Adipocyte (in vitro differentiated cells): Measurements from ENCODE around the gene CRB1.

ENCODE experiments used
- DNase-seq: peaks from one replicate; pipeline ENCODE4 v3.0.0-alpha.2; 2015; ENCODE audit warnings: low read depth
- H3K27me3 ChIP-seq: replicated peaks from 2 replicates; pipeline ENCODE4 v1.7.0; 2013; ENCODE audit warnings: mild to moderate bottlenecking, low read length, moderate library complexity; ENCODE audit not compliant: control insufficient read depth, insufficient read depth
- H3K36me3 ChIP-seq: 2 replicates; pipeline ENCODE4 v1.7.0; 2013; ENCODE audit warnings: low read length, mild to moderate bottlenecking, moderate library complexity; ENCODE audit not compliant: control insufficient read depth, insufficient read depth, severe bottlenecking
- H3K4me1 ChIP-seq: 2 replicates; pipeline ENCODE4 v1.7.0; 2013; ENCODE audit warnings: mild to moderate bottlenecking, low read length, moderate library complexity; ENCODE audit not compliant: control insufficient read depth, insufficient read depth
- H3K4me3 ChIP-seq: 2 replicates; pipeline ENCODE4 v1.7.0; 2013; ENCODE audit warnings: mild to moderate bottlenecking, low read length, moderate library complexity
- H3K9ac ChIP-seq: 2 replicates; pipeline ENCODE4 v1.7.0; 2013; ENCODE audit warnings: mild to moderate bottlenecking, low read length, moderate library complexity
- H3K9me3 ChIP-seq: 2 replicates; pipeline ENCODE4 v1.7.0; 2013; ENCODE audit warnings: mild to moderate bottlenecking, low read length, moderate library complexity; ENCODE audit not compliant: control insufficient read depth

CRB1 gene

GRCh38 chr1:197441999-197442414 lies 174.0 kb downstream of the CRB1 start:
- H3K27me3 ChIP-seq, result no peaks in the 10 kb centered on the region

GRCh38 chr1:197444755-197445154 lies 176.7 kb downstream of the CRB1 start:
- no peak overlapping the region for H3K9ac ChIP-seq
- no peaks in the 10 kb centered on the region for H3K36me3 ChIP-seq
- H3K4me1 ChIP-seq, result peaks cover 26% of the 10 kb centered on the region
- no peaks in the 10 kb centered on the region for H3K9me3 ChIP-seq
- no peak overlapping the region for H3K4me3 ChIP-seq
- H3K27me3 ChIP-seq, result no peaks in the 10 kb centered on the region
- peak; percentile 34 for DNase-seq

More at GRCh38 chr1:197441999-197442414, 174.0 kb downstream of the CRB1 start:
- Histone ChIP-seq H3K9me3 (no peaks in the 10 kb centered on the region), H3K9ac (no peak overlapping the region), H3K36me3 (no peaks in the 10 kb centered on the region), H3K4me1 (peaks cover 40% of the 10 kb centered on the region), H3K4me3 (no peak overlapping the region)
- DNase-seq, result no peak

- no peak overlapping the region for H3K4me3 ChIP-seq
- no peaks in the 10 kb centered on the region for H3K36me3 ChIP-seq
- H3K4me1 ChIP-seq, result peaks cover 18% of the 10 kb centered on the region
- DNase-seq, result peak; percentile 26
- no peaks in the 10 kb centered on the region for H3K9me3 ChIP-seq
- no peak overlapping the region for H3K9ac ChIP-seq
- no peaks in the 10 kb centered on the region for H3K27me3 ChIP-seq
These were observed 180.2 kb downstream of the CRB1 start for GRCh38 chr1:197448121-197448779.

GRCh38 chr1:197451381-197451780 lies 183.3 kb downstream of the CRB1 start:
- Histone ChIP-seq H3K4me1 (peaks cover 3% of the 10 kb centered on the region), H3K9me3 (no peaks in the 10 kb centered on the region), H3K36me3 (no peaks in the 10 kb centered on the region), H3K4me3 (no peak overlapping the region), H3K9ac (no peak overlapping the region), H3K27me3 (no peaks in the 10 kb centered on the region)
- no peak for DNase-seq

GRCh38 chr1:197453376-197454058 lies 185.5 kb downstream of the CRB1 start:
- no peaks in the 10 kb centered on the region for H3K36me3 ChIP-seq
- no peak for DNase-seq
- H3K4me1 ChIP-seq, result peaks cover 3% of the 10 kb centered on the region
- no peaks in the 10 kb centered on the region for H3K27me3 ChIP-seq
- no peaks in the 10 kb centered on the region for H3K9me3 ChIP-seq
- no peak overlapping the region for H3K4me3 ChIP-seq
- no peak overlapping the region for H3K9ac ChIP-seq

- Histone ChIP-seq H3K36me3 (no peaks in the 10 kb centered on the region), H3K9ac (no peak overlapping the region), H3K4me3 (no peak overlapping the region), H3K9me3 (no peaks in the 10 kb centered on the region), H3K4me1 (peaks cover 12% of the 10 kb centered on the region), H3K27me3 (no peaks in the 10 kb centered on the region)
- no peak for DNase-seq
These were observed 194.5 kb downstream of the CRB1 start for GRCh38 chr1:197462539-197462938.

- no peaks in the 10 kb centered on the region for H3K9me3 ChIP-seq
- H3K27me3 ChIP-seq, result no peaks in the 10 kb centered on the region
- no peak for DNase-seq
- no peak overlapping the region for H3K4me3 ChIP-seq
- H3K36me3 ChIP-seq, result no peaks in the 10 kb centered on the region
- peaks cover 12% of the 10 kb centered on the region for H3K4me1 ChIP-seq
- H3K9ac ChIP-seq, result no peak overlapping the region
These were observed 195.1 kb downstream of the CRB1 start for GRCh38 chr1:197463142-197463541.

GRCh38 chr1:197464044-197464443 lies 196.0 kb downstream of the CRB1 start:
- DNase-seq, result peak; percentile 62
- Histone ChIP-seq H3K36me3 (no peaks in the 10 kb centered on the region), H3K4me3 (peak overlapping the region; percentile 40), H3K4me1 (peaks cover 12% of the 10 kb centered on the region), H3K27me3 (no peaks in the 10 kb centered on the region), H3K9me3 (no peaks in the 10 kb centered on the region), H3K9ac (peak overlapping the region; percentile 22)

GRCh38 chr1:197465528-197466327 lies 197.7 kb downstream of the CRB1 start:
- no peak for DNase-seq
- Histone ChIP-seq H3K36me3 (no peaks in the 10 kb centered on the region), H3K4me3 (no peak overlapping the region), H3K9me3 (no peaks in the 10 kb centered on the region), H3K27me3 (no peaks in the 10 kb centered on the region), H3K9ac (no peak overlapping the region), H3K4me1 (peaks cover 12% of the 10 kb centered on the region)

- Histone ChIP-seq H3K27me3 (no peaks in the 10 kb centered on the region), H3K9me3 (no peaks in the 10 kb centered on the region), H3K36me3 (no peaks in the 10 kb centered on the region), H3K9ac (no peak overlapping the region), H3K4me1 (peaks cover 12% of the 10 kb centered on the region), H3K4me3 (no peak overlapping the region)
- no peak for DNase-seq
These were observed 198.8 kb downstream of the CRB1 start for GRCh38 chr1:197466813-197467212.

GRCh38 chr1:197467881-197468280 lies 199.8 kb downstream of the CRB1 start:
- no peaks in the 10 kb centered on the region for H3K27me3 ChIP-seq
- H3K4me1 ChIP-seq, result peaks cover 12% of the 10 kb centered on the region

More at GRCh38 chr1:197467881-197468280, 199.8 kb downstream of the CRB1 start:
- no peak overlapping the region for H3K4me3 ChIP-seq
- H3K9me3 ChIP-seq, result no peaks in the 10 kb centered on the region
- DNase-seq, result peak; percentile 43
- H3K9ac ChIP-seq, result no peak overlapping the region
- H3K36me3 ChIP-seq, result no peaks in the 10 kb centered on the region
